ENCODE data around the gene PCGF2.

Gene PCGF2

DNA sequence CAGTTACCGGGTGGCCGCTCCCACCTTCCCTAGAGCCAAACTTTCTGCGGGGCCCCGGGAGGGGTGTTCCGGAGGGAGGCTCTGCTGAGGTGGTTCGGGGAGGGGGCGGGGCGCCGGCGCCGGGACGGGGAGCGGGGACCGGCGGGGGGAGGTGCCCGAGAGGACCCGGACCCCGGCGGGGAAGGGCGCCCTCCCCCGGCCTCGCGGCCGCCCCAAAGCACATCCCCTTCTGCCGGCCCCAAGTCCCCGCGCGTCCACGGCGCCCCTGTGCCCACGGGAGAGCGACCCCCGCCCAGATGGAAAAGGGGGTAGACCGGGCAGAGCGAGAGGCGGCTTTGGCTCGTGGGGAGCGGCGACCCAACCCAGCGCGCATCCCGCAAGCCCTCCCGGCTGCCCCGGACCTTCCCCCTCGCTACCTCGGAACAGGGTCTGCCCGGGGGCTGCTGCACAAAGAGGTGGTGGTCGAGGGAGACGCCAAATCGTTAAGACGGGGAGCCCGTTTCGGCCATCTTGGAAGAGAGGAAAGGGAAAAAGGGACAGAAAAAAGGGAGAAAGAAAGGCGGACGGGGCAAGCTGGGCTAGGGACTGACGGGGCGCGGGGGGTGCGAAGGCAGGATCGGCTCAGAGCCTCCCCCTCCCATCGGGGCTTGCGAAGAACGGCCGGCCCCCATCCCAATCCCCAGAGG, 530 bp downstream of the PCGF2 start:
- TF ChIP-seq CTCF (IDR thresholded peaks at IDR 0.05; ENCODE audit: low read depth, low read length) = no peak
- no peak for DNase-seq (ENCODE audit: low read depth, low spot score)
- H3K4me3 ChIP-seq (ENCODE audit: low read depth, low read length) = peak overlapping the region; percentile 57
- in situ Hi-C loops (cut with HindIII; ENCODE audit: low sequenced_read_pairs) = no loop called here

DNA sequence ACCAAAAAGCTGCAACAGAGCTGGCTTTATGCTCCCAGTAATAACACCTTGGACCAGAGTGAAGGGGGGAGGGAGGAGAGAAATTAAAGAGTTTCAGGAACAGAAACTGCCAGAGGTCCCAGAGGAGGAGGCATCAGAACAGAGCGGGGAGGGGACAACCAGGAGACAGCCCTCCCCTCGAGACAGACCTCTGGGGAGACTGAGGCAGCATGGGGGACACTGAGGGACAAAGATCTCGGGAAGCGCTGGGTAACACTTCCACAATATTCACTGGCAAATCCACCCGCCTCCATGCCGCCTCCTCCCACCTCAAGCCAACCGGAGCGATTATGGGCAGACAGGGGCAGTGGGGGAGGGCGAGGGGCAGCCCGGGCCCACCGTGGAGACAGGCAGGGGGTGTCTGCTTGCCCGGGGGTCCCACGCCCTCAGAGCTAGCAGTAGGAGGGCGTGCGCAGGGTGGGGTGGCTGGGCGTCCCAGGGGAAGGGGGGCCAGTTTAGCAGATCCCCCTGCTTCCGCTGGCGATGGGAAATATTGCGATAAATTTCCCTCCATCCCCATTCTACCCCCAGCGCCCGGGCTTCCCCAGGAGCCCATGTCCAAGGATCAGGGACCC, 1.2 kb downstream of the PCGF2 start:
- no peak for TF ChIP-seq CTCF (IDR thresholded peaks at IDR 0.05; ENCODE audit: low read depth, low read length)
- no peak for DNase-seq (ENCODE audit: low read depth, low spot score)
- in situ Hi-C loops (cut with HindIII; ENCODE audit: low sequenced_read_pairs) = no loop called here
- peak overlapping the region; percentile 57 for H3K4me3 ChIP-seq (ENCODE audit: low read depth, low read length)

DNA sequence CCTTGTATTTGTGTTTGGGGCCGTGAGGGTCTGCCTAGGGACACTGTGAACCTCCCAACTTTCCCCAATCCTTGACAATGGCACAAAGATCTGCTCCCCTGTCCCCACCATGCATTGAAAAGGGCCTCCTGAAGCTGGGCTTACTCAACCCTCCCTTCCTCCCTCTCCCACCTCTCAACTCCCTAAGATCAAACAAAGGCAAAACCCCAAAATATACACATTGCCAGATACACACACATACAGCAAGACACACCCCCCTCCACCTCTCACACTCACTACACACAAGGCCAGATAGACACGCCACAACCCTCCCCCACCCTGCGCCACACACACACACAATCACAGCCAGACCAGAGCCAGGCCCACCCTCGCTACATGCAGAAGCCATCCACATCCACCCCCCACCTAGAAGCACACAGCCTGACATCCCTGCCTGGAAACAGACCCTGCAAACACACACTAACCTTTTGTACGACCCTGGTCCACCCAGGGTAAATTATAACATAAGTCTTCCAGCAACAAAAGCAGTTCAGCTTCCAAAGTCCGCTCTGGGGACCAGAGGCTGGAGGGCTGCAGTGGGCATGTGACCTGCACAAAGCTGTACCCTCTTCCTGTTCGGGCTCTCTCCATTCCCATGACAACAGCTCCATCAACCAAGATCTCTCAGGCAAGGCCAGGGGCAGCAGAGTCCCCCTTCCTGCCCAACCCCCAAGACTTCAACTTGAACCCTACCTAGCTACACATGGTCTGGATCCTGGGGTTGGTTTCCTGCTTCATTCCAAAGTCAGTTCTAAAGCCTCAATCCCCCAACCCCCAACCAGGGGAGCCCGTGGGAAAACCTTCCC, 1.9 kb downstream of the PCGF2 start:
- no peak for DNase-seq (ENCODE audit: low read depth, low spot score)
- in situ Hi-C loops (cut with HindIII; ENCODE audit: low sequenced_read_pairs) = no loop called here
- peak overlapping the region; percentile 57 for H3K4me3 ChIP-seq (ENCODE audit: low read depth, low read length)
- no peak for TF ChIP-seq CTCF (IDR thresholded peaks at IDR 0.05; ENCODE audit: low read depth, low read length)

DNA sequence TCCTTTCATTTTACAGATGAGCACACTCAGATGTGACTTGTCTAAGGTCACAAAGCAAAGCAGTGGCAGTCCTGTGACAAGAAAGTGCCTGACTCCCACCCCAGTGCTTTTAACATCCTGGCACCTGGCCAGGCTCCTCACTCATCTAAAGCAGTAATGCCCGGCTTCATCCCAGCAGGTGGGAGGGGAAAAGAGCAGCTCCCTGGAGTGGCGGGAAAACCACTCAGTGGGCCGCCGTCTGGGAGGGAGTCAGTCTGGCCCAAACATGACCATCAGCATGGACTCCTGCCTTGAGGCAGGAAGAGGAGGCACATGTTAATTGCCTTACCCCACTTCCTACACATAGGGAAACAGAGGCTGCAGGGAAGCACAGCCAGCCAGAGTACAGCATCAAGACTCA, 2.6 kb downstream of the PCGF2 start:
- TF ChIP-seq CTCF (IDR thresholded peaks at IDR 0.05; ENCODE audit: low read depth, low read length) = no peak
- in situ Hi-C loops (cut with HindIII; ENCODE audit: low sequenced_read_pairs) = no loop called here
- DNase-seq (ENCODE audit: low read depth, low spot score) = no peak
- H3K4me3 ChIP-seq (ENCODE audit: low read depth, low read length) = no peak overlapping the region

DNA sequence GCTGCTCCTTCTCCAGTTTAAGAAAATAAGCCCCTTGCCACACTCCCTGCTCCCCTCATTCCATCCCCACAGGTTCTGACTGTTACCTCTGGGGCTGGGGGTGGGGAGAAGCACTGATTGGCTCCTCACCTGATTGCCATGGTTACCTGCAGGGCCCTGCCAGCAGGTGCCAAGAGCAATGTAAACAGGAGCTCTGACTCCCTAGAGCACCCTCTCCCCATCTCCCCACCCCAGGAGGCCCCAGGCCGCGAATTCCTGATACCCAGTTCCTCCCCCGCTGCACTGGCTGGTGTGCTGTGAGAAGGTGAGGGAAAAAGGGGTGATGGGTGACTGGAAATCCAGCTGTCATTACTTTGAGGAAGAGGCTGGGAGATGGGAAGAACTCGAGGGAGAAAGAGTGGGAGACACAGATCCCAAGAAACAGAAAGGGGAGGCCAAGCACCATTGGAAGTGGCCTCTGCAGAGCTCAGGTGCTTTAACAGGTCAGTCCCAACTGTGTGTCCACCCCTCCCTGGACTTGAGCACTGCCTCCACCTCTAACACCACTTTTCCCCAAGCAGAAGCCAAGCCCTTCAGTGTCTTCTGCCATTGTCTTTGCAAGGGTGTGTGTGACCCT, 4.5 kb downstream of the PCGF2 start:
- no peak for DNase-seq (ENCODE audit: low read depth, low spot score)
- no peak for TF ChIP-seq CTCF (IDR thresholded peaks at IDR 0.05; ENCODE audit: low read depth, low read length)
- no peak overlapping the region for H3K4me3 ChIP-seq (ENCODE audit: low read depth, low read length)
- in situ Hi-C loops (cut with HindIII; ENCODE audit: low sequenced_read_pairs) = no loop called here
